Activated T-helper 1 cell treated with anti-CD3 and anti-CD28 coated beads, Interleukin-12 subunit alpha, Interleukin-12 subunit beta, Interleukin-2, Interleukin-4 antibody, amounts not matched to agents 30 ng/mL and 10 ng/mL and 1 ng/mL, durations not matched to agents 14 hours and 24 hours and 36 hours (primary cell): Measurements from ENCODE around the gene CACNA1E. TPM values are rescaled to one million over a fixed set of nuclear protein-coding genes. Genes with fewer than 3 reads are reported as not detected.
"Not testable (repeated sequence)": the region's sequence is repeated elsewhere in the genome, so short reads cannot be mapped to it uniquely, and the experiment has no call there.

Source experiments
- DNase-seq: peaks from one replicate; pipeline ENCODE4 v3.0.0; 2021; ENCODE audit warnings: low spot score
- H3K27ac Mint-ChIP-seq: one replicate; pipeline ENCODE4 v1.8.0; 2021; ENCODE audit warnings: mild to moderate bottlenecking, mixed read lengths
- H3K27me3 Mint-ChIP-seq: one replicate; pipeline ENCODE4 v1.8.0; 2022; ENCODE audit warnings: mild to moderate bottlenecking, moderate library complexity, mixed read lengths; ENCODE audit not compliant: insufficient read depth
- H3K36me3 Mint-ChIP-seq: one replicate; pipeline ENCODE4 v1.8.0; 2021; ENCODE audit warnings: low read depth, mixed read lengths
- H3K4me1 Mint-ChIP-seq: one replicate; pipeline ENCODE4 v1.8.0; 2021; ENCODE audit warnings: low read depth, mixed read lengths
- H3K4me3 Mint-ChIP-seq: one replicate; pipeline ENCODE4 v1.8.0; 2021; ENCODE audit warnings: mild to moderate bottlenecking, moderate library complexity, mixed read lengths
- H3K9me3 Mint-ChIP-seq: one replicate; pipeline ENCODE4 v1.8.0; 2021; ENCODE audit warnings: mixed read lengths
- intact Hi-C: fragments of 100-400 bp; cut with micrococcal nuclease; formaldehyde crosslinking; loops from one replicate; pipeline ENCODE4 v1.15.1; 2024
- total RNA-seq: library from RNA; stranded (reverse); gene quantifications from 2 replicates; pipeline ENCODE4 v1.2.3, GENCODE V29; 2022

Gene CACNA1E
- total RNA-seq, 1 donor from 2014 or later, result not detected

- DNase-seq, result no peak
- H3K27me3 Mint-ChIP-seq, result peaks cover 12% of the 10 kb centered on the region
- H3K27ac Mint-ChIP-seq, result no peak overlapping the region
- intact Hi-C loops, result no loop called here
- no peaks in the 10 kb centered on the region for H3K9me3 Mint-ChIP-seq
- H3K36me3 Mint-ChIP-seq, result no peaks in the 10 kb centered on the region
- H3K4me3 Mint-ChIP-seq, result no peak overlapping the region
- no peaks in the 10 kb centered on the region for H3K4me1 Mint-ChIP-seq
Measured at GRCh38 chr1:181541947-181542346, 58.6 kb downstream of the CACNA1E start.

DNA sequence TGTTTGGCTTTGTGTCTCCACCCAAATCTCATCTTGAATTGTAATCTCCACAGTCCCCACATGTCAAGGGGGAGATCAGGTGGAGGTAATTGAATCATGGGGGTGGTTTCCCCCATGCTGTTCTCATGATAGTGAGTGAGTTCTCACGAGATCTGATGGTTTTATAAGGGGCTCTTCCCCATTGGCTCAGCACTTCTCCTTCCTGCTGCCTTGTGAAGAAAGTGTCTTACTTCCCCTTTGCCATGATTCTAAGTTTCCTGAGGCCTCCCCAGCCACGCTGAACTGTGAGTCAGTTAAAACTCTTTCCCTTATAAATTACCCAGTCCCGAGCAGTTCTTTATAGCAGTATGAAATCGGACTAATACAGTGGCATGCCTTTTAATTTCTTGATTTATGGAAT lies 59.1 kb downstream of the CACNA1E start:
- H3K4me1 Mint-ChIP-seq, H3K27me3 Mint-ChIP-seq, H3K36me3 Mint-ChIP-seq, H3K27ac Mint-ChIP-seq, H3K9me3 Mint-ChIP-seq, DNase-seq, H3K4me3 Mint-ChIP-seq, intact Hi-C loops: not testable (repeated sequence)

DNA sequence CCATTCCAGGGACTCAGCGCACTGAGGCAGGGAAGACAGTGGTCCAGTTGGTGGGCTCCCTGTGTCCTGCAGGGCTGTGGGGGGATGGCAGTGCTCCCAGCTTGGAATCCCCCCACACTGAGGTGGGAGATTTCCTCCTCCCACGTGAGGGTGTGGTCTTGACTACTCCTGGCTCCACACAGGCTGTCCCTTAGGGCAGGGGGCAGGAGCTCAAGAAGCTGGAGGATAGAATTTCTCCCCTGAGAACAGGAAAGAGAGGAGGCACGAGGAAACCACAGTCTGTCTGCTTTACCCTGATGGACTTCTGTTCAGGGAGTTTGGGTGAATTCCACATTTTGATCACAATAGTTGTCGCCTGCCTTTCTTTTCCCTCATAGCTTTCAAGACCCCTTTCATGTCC lies 62.1 kb downstream of the CACNA1E start:
- peaks cover 7% of the 10 kb centered on the region for H3K27me3 Mint-ChIP-seq

DNA sequence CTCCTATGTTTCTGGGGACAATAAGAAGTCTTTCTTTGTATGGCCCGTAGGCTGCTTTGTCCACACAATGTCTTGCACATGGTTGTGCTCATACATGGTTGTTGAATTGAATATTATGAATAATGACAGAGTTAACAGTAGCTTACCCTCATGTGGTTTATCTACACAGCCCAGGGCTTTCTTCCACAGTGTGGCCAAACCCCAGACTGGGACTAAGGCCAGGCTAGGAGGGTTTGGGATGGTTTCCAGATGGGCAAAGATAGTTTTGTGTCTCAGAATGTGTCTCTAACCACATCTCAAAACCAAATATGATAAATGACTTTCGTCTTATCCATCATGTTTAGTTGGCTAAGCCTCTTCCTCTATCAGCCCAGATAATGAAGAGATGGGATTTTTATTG lies 65.2 kb downstream of the CACNA1E start:
- peaks cover 7% of the 10 kb centered on the region for H3K27me3 Mint-ChIP-seq
- H3K9me3 Mint-ChIP-seq, result no peaks in the 10 kb centered on the region
- no peak for DNase-seq
- H3K4me1 Mint-ChIP-seq, result no peaks in the 10 kb centered on the region
- no peak overlapping the region for H3K27ac Mint-ChIP-seq
- H3K4me3 Mint-ChIP-seq, result no peak overlapping the region
- no peaks in the 10 kb centered on the region for H3K36me3 Mint-ChIP-seq
- intact Hi-C loops, result no loop called here

More for the DNA sequence above, 62.1 kb downstream of the CACNA1E start:
- intact Hi-C loops, result no loop called here
- Mint-ChIP-seq H3K4me1 (no peaks in the 10 kb centered on the region), H3K4me3 (no peak overlapping the region), H3K9me3 (no peaks in the 10 kb centered on the region), H3K36me3 (no peaks in the 10 kb centered on the region), H3K27ac (no peak overlapping the region)
- DNase-seq, result no peak

- Mint-ChIP-seq H3K36me3 (no peaks in the 10 kb centered on the region), H3K27me3 (peaks cover 6% of the 10 kb centered on the region), H3K9me3 (no peaks in the 10 kb centered on the region), H3K4me3 (no peak overlapping the region), H3K27ac (no peak overlapping the region), H3K4me1 (no peaks in the 10 kb centered on the region)
- intact Hi-C loops, result no loop called here
- no peak for DNase-seq
Measured at GRCh38 chr1:181551249-181551648, 67.9 kb downstream of the CACNA1E start.

- Mint-ChIP-seq H3K27me3 (peaks cover 5% of the 10 kb centered on the region), H3K36me3 (no peaks in the 10 kb centered on the region), H3K4me1 (no peaks in the 10 kb centered on the region), H3K9me3 (no peaks in the 10 kb centered on the region), H3K4me3 (no peak overlapping the region), H3K27ac (no peak overlapping the region)
- intact Hi-C loops, result no loop called here
- DNase-seq, result no peak
Measured at GRCh38 chr1:181551754-181552153, 68.4 kb downstream of the CACNA1E start.

DNA sequence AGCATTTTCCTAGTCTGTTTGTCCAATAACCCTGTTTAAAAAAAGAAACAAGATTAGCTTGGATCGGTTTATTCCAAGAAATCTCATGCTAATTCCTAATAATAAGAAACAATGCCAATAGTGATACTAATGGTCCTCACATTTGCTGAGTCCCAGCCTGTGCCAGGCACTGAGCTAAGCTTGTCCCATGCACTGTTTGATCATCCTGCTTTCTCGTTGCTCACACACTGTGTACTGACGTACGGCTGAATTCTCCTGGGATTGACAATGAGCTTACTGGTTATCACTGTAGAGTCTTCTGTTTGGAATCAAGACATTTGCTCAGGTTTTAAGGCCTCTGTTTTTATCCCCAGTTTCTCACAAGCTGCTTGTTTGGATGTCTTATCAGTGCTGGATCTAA lies 71.1 kb downstream of the CACNA1E start:
- no peak for DNase-seq
- Mint-ChIP-seq H3K27ac (no peak overlapping the region), H3K27me3 (peaks cover 1% of the 10 kb centered on the region), H3K4me1 (no peaks in the 10 kb centered on the region), H3K9me3 (no peaks in the 10 kb centered on the region), H3K36me3 (no peaks in the 10 kb centered on the region), H3K4me3 (no peak overlapping the region)
- intact Hi-C loops, result no loop called here

DNA sequence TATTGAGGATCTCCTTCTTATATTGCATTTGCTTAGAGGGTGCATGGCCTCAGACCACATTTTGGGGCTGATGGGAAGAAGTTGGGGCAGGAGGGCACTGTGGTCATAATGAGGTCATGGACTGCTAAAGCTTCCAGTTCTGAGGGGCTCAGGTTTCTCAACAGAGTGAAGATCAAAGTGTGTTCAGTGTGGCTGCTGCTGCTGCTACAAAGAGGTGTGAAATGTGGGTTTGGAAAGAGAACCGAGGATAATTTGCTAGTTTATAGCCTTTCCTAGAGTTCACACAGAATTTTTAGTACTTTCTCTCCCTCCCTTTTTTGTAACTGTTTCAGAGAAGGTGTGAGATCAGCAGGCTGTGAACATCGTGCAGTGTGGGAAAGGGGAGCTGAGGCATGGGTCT lies 73.3 kb downstream of the CACNA1E start:
- DNase-seq, result no peak

DNA sequence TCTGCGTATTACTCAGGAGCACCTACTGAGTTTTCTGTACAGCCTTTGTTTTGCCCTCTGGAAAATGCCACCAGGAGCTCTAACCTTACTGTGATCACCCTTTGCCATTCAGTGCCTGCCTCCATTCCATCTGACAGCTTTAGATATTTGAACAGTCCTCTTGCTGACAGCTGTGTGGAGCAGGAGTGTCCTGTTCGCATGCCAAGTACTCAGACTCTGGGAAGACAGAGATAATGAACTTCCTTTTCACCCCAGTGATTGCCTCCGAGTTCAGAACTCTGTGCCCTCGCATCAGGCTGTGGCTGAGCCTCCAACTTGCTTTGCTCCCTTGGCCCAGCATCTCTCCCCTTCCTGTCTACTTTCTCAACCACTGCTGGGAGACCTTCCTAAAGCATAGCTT lies 74.0 kb downstream of the CACNA1E start:
- intact Hi-C loops, result no loop called here
- no peaks in the 10 kb centered on the region for H3K9me3 Mint-ChIP-seq
- no peak overlapping the region for H3K4me3 Mint-ChIP-seq
- peaks cover 5% of the 10 kb centered on the region for H3K27me3 Mint-ChIP-seq
- H3K36me3 Mint-ChIP-seq, result no peaks in the 10 kb centered on the region
- DNase-seq, result no peak
- H3K27ac Mint-ChIP-seq, result no peak overlapping the region
- H3K4me1 Mint-ChIP-seq, result no peaks in the 10 kb centered on the region

More for the DNA sequence above, 73.3 kb downstream of the CACNA1E start:
- no peak overlapping the region for H3K4me3 Mint-ChIP-seq
- H3K27ac Mint-ChIP-seq, result no peak overlapping the region
- intact Hi-C loops, result no loop called here
- H3K36me3 Mint-ChIP-seq, result no peaks in the 10 kb centered on the region
- no peaks in the 10 kb centered on the region for H3K4me1 Mint-ChIP-seq
- peaks cover 1% of the 10 kb centered on the region for H3K27me3 Mint-ChIP-seq
- no peaks in the 10 kb centered on the region for H3K9me3 Mint-ChIP-seq

- Mint-ChIP-seq H3K27ac (no peak overlapping the region), H3K4me3 (no peak overlapping the region), H3K27me3 (peaks cover 5% of the 10 kb centered on the region), H3K36me3 (no peaks in the 10 kb centered on the region), H3K4me1 (no peaks in the 10 kb centered on the region), H3K9me3 (no peaks in the 10 kb centered on the region)
- no peak for DNase-seq
- intact Hi-C loops, result no loop called here
Measured at GRCh38 chr1:181558416-181558815, 75.1 kb downstream of the CACNA1E start.

- intact Hi-C loops, result no loop called here
- Mint-ChIP-seq H3K4me1 (no peaks in the 10 kb centered on the region), H3K9me3 (no peaks in the 10 kb centered on the region), H3K36me3 (no peaks in the 10 kb centered on the region), H3K4me3 (no peak overlapping the region), H3K27ac (no peak overlapping the region), H3K27me3 (peaks cover 5% of the 10 kb centered on the region)
- no peak for DNase-seq
Measured at GRCh38 chr1:181559142-181559541, 75.8 kb downstream of the CACNA1E start.

- intact Hi-C loops, result no loop called here
- Mint-ChIP-seq H3K4me3 (no peak overlapping the region), H3K27ac (no peak overlapping the region), H3K4me1 (no peaks in the 10 kb centered on the region), H3K36me3 (no peaks in the 10 kb centered on the region), H3K27me3 (peaks cover 6% of the 10 kb centered on the region), H3K9me3 (no peaks in the 10 kb centered on the region)
- no peak for DNase-seq
Measured at GRCh38 chr1:181562395-181562794, 79.1 kb downstream of the CACNA1E start.

GRCh38 chr1:181568736-181569135 lies 85.4 kb downstream of the CACNA1E start:
- Mint-ChIP-seq H3K36me3 (no peaks in the 10 kb centered on the region), H3K9me3 (no peaks in the 10 kb centered on the region), H3K27ac (no peak overlapping the region), H3K4me1 (no peaks in the 10 kb centered on the region), H3K4me3 (no peak overlapping the region), H3K27me3 (peaks cover 4% of the 10 kb centered on the region)
- intact Hi-C loops, result no loop called here
- no peak for DNase-seq

DNA sequence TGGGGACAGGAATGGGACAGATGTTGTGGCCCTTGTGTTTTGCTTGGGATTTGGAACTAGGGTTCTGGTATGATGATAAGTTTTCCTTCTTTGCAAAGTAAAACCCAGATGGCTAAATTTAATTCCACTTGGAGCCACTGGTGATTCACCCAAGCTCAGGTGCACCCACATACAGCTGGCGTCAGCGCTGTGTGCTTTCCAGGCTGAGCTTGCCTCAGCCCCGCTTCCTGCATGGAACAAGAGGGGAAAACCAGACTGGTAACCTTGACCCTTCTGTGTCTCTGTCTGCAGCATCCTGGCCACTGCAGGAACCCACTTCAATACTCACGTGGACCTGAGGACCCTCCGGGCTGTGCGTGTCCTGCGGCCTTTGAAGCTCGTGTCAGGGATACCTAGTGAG lies 94.2 kb downstream of the CACNA1E start:
- H3K4me1 Mint-ChIP-seq, result no peaks in the 10 kb centered on the region
- no peaks in the 10 kb centered on the region for H3K36me3 Mint-ChIP-seq
- no peak overlapping the region for H3K27ac Mint-ChIP-seq
- no peak overlapping the region for H3K4me3 Mint-ChIP-seq
- peaks cover 3% of the 10 kb centered on the region for H3K27me3 Mint-ChIP-seq
- no peaks in the 10 kb centered on the region for H3K9me3 Mint-ChIP-seq
- intact Hi-C loops, result no loop called here
- DNase-seq, result no peak
